Tibial nerve (tissue), 4 donors: ENCODE results near the gene C10orf62.

Source experiments
- CTCF ChIP-seq, 5 experiments: fragments of 200-600 bp in 3 of 5; fragments of 450-650 bp in 2 of 5; sonication (generic) in 3 of 5; IDR thresholded peaks; one replicate each; pipeline ENCODE4 v1.5.1; 2016 to 2019; ENCODE audit warnings: antibody characterized with exemption in 5 of 5, mild to moderate bottlenecking in 3 of 5, moderate library complexity in 2 of 5
- EP300 ChIP-seq, 2 donors: sonication (generic); formaldehyde crosslinking; IDR thresholded peaks; one replicate each; pipeline ENCODE4 v1.6.1; 2017; ENCODE audit warnings: antibody characterized with exemption in 2 of 2, mild to moderate bottlenecking in 1 of 2
- POLR2A ChIP-seq, 2 donors: fragments of 450-650 bp; IDR thresholded peaks; one replicate each; pipeline ENCODE4 v1.6.1; 2017; ENCODE audit warnings: antibody characterized with exemption in 2 of 2, mild to moderate bottlenecking in 2 of 2, moderate library complexity in 2 of 2

GRCh38 chr10:97571622-97572021 lies 17.9 kb upstream of the C10orf62 start:
- no peak for TF ChIP-seq CTCF (IDR thresholded peaks at IDR 0.05)
- TF ChIP-seq POLR2A (IDR thresholded peaks at IDR 0.05): no peak
- no peak for TF ChIP-seq EP300 (IDR thresholded peaks at IDR 0.05)
